ENCODE measurements around the gene ACP2. TPM values are rescaled to one million over a fixed set of nuclear protein-coding genes. Genes with fewer than 3 reads are reported as not detected.

Gene ACP2
- total RNA-seq, 1 donor from 2014 or later, result 53.1 TPM

DNA sequence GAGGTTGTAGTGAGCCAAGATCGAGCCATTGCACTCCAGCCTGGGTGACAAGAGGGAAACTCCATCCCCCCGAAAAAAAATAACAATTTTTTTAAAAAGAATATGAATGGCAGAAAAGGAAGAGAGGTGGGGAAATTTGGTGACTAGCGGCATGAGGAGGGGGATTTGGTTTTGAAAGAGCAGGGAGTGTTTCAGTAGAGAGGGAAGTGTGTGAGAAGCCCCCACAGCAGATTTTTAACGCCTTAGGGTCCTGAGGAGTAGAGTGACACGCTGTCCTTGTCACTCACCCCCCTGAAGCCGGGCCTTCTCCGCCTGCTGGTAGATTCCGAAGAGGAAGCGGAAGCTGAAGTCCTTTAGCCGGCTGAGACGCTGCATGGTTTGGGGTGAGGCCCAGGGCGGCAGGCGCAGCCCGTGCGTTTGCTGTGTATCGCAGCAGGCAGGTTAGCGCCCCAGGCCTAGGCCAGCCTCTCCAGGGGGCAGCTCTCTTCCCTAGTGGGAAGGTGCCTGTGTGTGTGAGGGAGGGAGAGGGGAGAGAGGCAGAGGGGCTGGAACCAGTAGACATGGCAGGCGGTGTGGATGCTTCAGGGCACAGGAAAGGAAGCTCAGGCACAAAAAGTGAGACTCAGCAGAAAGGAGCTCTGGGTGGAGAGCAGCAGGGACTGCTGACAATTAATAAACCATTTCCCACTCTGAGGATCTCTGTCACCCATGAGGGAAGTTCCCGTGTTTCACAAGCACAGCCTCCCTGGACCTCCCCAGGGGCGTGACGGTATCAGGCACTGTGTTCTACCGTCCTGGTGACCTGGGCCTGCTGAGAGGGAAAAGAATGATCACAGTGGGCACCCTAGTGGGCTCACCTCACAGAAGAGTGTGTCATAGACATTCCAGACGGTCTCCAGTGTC is 3.9 kb downstream of the ACP2 start:
- no peak for DNase-seq (ENCODE audit: extremely low read depth, low read depth, low spot score)

DNA sequence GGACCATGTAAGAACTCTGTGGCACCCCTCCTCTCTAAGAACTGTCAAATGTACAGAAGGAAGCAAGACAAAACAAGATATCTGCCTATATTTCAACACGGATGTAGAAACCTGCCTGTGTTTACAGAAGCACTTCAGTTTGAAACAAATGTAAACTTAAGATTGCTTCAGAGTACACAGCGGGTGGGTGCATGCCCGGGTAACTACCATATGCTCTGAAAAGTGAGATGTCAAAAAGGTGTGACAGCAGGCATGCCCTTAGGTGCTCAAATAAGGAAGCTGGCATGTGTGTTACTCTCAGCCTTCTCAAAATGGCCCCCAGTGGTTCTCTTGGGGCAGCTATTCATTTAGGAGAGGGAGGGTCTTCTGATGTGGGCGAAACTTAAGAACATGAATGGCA is 5.2 kb downstream of the ACP2 start:
- no peak for DNase-seq (ENCODE audit: extremely low read depth, low read depth, low spot score)

DNA sequence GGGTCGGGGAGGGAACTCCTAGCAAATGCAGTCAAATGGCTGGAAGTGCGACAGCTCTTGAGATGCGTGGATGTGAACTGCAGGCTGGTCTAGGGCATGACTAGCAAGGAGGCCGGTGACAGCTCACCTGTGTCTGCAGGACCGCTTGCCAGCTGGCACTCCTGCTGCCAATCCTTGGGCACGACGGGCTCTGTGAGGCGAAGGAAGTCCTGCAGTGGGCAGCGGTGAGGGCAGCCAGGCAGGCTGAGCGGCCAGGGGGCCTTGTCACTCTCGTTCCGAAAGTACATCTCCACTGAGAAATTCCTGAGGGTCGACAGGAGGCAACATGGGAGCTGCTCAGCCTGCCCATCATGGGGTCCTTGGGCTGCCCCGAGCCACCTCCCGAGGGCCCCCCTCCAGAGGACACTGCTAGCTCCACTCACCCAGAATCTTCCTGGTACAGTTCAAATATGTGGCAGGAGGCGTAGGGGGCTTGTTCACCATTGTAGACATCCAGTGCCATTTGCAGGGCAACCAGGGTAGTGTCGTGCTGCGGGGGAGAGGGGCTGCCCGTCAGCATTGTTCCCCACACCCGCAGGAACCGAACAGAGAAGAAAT is 5.9 kb downstream of the ACP2 start:
- no peak for DNase-seq (ENCODE audit: extremely low read depth, low read depth, low spot score)

DNA sequence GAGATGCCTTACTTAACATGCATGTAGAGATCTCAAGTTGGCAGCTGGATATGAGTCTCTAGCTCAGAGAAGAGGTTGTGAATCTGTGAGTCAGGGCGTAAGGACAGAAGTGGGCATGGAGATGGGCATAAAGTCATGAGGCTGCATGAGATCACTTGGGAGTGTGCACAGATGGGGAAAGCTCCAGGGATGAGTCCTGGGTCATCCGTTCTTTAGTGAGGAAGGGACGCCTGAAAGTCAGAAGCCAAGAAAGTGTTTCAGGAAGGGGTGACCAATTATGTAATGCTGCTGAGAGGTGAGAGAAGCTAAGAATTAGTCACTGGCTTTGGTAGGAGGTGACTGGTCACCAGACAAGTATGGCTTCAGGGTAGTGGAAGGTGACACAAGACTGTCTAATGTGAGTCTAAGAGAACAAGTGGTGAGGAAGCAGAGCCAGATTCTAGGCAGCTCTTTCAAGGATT is 6.7 kb downstream of the ACP2 start:
- no peak for DNase-seq (ENCODE audit: extremely low read depth, low read depth, low spot score)

DNA sequence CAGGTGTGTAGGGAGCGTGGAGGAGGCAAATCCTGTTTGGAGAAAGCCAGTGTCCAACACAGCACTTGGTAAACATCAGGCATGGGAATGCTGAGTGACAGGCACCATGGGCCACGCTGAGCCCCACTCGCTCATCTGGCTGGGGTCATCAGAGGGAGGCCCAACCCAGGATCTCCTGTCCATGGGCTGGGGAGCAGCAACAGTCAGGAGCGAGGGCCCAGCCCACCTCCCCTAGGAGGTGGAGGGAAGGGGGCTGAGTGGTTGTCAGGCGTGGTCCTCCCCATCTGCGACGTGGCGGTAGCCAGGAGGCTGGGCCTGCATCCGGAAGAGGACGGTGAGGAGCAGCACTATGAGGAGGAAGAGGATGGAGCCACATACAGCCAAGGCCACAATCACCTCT is 8.8 kb downstream of the ACP2 start:
- no peak for DNase-seq (ENCODE audit: extremely low read depth, low read depth, low spot score)

DNA sequence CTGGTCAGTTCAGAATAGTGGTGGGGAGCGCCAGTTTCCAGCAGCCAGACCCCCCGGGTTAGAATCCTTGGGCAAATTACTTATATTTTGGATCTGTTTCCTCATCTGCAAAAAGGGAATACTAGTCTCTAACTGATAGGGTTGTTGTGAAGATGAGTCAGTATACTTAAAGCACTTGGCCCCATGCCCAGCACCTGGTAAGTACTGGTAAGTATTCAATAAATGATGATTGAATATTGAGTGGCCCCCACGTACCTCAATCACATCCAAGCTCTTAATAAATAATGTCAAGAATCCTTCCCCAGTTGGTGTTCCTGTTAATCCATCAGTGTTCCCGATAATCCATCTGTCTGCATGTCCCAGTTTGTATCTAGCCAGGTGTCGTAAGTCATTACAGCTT is 12.1 kb downstream of the ACP2 start:
- DNase-seq (ENCODE audit: extremely low read depth, low read depth, low spot score), result no peak

DNA sequence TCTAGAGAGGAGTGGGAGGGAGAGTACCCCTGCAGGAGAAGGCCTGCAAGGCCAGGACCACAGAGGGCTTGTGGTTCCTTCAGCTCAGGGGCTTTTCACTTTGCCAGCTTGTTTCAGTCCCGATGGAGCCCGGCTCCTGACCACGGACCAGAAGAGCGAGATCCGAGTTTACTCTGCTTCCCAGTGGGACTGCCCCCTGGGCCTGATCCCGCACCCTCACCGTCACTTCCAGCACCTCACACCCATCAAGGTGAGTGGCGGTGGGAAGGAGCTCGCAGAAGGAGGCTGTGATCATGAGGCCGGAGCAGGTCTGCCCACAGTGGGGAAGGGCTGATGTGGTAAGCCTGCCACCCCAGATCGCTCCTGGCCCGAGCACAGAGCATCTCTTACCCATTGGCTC is 13.5 kb downstream of the ACP2 start:
- DNase-seq (ENCODE audit: extremely low read depth, low read depth, low spot score), result no peak

DNA sequence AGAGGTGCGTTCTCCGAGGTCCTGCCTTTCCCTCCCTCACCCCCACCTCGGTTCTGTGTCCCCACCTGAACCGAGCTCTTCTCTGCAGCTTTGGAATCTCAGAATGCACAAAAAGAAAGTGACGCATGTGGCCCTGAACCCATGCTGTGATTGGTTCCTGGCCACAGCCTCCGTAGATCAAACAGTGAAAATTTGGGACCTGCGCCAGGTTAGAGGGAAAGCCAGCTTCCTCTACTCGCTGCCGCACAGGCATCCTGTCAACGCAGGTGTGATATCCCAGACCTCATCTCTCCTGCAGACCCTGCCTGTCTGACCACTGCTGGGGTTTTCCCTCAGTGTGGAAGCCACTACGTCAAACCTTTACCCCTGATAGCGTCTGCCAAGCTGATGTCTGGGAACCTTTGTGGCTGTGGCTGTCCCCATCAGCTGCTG is 13.9 kb downstream of the ACP2 start:
- no peak for DNase-seq (ENCODE audit: extremely low read depth, low read depth, low spot score)

DNA sequence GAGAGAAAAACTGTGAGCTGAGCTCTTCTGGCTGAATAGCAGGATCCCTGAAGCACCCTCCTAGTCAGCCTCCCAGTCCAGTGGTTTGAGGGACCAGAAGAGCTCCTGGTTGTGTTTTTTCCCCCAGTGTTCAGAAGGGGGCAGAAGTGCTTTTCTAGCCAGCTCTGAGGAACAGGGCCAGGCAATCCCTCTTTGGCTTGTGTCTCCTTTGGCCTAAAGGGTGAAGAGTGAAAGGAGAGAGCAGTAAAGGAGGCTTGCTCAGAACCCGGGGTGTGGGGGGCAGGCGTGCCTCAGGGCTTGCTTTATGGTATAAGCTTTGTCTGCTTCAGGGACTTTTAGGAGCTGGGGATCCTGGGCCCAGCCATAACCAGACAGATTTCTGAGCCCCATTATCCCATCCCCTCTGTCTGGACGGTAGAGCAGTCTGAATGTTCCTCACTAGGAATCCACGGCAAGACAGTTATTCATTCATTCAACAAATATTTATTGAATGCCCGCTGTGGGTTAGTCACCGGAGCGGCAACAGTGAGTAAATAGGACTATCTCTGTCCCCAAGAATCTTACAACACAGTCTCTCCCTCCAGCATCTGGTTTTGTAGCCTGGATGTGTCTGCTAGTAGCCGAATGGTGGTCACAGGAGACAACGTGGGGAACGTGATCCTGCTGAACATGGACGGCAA is 14.5 kb downstream of the ACP2 start:
- DNase-seq (ENCODE audit: extremely low read depth, low read depth, low spot score), result no peak

DNA sequence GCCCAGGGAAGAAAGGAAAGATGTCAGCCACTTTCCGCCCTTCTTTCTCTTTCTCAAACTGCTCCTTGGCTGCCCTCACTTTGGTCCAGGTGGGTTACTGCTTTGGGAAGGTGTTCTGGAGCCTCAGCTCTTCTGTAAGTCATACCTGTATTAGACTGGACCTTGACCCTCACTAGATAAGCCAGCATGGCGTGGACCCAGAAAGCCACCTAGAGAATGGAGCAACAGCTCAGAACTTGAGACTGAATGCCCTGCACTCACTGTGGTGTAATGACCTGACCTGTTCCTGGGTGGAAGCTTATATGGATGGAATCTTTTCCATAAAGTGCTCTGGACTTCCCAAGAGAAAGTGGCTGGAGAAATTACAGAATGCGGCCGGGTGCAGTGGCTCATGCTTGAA is 15.6 kb downstream of the ACP2 start:
- no peak for DNase-seq (ENCODE audit: extremely low read depth, low read depth, low spot score)

DNA sequence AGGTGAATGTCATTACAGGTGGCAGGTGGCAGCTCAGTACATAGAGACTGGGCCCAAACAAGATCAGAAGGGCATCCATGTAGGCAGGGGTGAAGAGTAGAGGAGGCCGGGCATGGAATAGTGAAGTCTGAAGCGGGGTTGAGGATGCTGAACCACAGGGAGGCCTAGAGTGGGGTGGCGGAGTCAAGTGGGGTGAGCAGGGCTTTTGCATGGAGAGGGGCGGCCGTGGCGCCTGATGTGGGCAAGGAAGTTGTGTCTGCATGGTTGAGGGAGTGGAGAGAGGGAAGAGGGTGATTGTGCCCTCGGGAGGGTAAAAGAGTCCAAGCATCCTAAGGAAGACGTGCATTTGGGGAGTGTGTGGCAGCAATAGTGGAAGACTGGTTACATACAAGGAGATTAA is 19.5 kb downstream of the ACP2 start:
- no peak for DNase-seq (ENCODE audit: extremely low read depth, low read depth, low spot score)

DNA sequence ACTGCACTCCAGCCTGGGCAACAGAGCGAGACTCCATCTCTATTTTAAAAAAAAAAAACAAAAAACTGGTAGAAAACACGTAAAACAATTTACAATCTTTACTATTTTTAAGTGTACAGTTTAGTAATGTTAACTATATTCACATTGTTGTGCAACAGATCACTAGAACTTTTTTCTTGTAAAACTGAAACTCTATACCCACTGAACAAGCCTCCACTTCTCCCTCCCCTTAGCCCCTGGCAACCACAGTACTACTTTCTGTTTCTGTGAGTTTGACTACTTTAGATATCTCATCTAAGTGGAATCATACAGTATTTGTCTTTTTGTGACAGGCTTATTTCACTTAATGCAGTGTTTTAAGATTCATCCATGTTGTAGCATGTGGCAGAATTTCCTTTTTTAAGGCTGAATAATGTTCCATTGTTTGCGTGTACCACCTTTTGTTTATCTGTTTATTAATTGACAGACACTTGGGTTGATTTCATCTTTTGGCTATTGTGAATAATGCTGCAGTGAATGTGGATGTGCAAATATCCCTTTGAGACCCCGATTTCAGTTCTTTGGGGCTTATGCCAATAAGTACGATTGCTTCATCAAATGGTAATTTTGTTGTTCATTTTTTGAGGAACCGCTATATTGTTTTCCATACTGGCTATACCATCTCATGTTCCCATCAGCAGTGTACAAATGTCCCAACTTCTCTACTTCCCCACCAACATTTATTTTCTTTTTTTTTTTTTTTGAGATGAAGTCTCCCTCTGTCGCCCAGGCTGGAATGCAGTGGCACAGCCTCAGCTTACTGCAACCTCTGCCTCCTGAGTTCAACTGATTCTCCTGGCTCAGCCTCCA is 22.8 kb downstream of the ACP2 start:
- DNase-seq (ENCODE audit: extremely low read depth, low read depth, low spot score), result no peak

DNA sequence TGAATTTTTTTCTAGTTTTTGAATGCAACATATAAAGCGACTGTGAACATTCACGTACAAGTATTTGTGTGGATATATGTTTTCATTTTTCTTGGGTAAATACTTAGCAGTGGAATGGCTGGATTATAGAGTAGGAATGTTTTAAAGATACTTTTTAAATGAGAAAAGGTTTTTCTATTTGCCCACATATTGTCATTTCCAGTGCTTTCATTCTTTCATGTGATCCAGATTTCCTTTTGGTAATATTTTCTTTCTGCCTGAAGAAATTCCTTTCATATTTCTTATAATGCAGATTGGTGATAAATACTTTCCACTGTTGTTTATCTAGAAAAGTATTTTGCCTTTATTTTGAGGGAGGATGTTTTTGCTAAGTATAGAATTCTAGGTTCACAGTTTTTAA is 25.9 kb downstream of the ACP2 start:
- no peak for DNase-seq (ENCODE audit: extremely low read depth, low read depth, low spot score)

DNA sequence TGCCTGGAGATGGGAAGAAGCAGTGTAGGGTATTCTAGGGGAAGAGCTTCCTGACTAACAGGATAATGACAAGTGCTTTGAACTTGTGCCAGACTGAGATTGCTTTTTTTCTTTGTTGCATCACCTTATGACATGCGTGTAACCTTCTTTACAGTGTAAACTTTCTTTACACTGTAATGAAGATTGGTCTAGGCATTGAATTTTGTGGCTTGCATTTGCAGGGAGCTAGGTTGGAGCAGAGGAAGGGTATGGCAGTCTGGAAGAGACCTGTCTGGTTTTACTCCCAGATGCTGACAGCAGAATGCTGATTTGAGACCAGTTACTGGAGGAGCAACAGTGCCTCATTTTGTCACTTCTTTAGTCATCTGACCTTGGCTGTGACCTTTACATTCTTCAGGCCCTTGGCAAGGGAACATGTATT is 28.2 kb downstream of the ACP2 start:
- DNase-seq (ENCODE audit: extremely low read depth, low read depth, low spot score), result peak; percentile 45

DNA sequence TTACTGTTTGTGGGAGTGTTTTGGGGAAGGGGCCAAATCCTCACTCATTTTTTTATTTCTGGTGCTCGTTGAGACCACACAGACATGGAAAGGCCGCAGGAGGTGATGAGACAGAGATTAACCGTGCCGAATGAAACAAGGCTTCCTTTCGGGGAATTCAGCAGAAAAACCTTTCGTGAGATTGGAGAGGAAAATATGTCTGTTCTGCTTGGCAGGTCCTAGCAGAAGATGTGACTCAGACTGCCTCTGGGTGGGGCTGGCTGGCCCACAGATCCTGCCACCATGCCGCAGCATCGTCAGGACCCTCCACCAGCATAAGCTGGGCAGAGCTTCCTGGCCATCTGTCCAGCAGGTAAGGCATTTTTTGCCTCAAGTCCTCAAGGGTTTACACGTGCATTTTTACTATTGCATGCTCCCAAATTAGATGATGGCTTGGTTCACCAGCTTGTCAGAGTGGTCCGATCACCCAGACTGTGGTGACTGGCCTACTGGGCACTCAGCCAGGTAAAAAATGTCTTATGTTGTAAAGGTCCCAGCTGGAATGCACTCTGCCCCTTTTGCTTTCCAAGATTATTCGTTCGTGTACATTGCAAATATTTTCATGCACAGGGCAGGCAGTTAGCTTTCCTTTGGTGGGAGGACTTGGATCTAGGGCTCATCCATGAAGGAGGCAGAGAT is 32.4 kb downstream of the ACP2 start:
- DNase-seq (ENCODE audit: extremely low read depth, low read depth, low spot score), result no peak

DNA sequence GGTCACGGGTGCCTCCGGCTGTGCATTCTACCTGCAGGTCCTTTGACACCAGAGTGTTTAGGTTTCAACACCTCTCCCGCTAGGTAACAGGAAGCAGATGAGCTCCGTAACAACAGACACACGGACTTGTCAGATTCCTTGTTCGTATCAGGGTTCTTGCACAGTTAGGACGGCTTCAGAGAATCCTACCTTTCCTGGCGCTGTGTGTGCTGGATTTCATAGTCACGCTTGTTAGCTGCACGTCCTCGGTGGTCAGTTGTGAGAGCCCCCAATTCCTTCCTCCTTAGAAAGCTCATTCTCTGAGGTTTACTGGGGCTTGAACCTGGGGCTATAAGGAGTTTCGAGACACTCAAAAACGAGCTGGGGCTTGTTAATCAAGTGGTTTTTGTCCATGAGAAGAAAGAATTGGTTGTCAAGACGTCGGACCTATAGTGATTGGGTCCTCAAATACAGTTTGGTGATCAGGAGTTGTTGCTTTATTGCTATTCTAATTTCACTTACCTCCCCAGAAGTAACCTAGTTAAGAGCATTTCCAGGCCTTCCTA is 33.2 kb downstream of the ACP2 start:
- DNase-seq (ENCODE audit: extremely low read depth, low read depth, low spot score), result no peak

DNA sequence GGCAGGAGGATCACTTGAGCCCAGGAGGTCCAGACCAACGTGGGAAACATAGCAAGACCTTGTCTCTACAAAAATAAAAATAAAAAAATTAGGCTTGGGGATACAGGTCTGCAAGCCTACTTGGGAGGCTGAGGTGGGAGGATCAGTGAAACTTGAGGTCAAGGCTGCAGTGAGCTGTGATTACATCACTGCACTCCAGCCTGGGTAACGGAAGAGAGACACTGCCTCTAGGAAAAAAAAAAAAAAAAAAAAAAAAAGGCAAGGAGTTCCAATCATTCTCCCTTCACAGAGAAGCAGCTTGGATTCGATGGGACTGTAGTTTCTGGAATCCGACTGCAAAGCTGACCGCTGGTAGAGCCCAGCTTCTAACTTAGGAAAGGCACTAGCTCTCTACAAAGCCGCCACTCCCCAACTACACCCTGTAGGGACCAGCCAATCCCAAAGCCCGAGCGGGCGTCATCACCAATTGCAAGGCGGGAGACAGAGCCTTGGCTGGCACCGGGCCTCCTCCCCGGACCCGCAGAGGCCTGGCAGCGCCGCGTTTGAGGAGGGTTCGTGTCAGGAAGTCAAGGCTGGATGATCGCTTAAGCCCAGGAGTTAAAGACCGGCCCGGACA is 34.6 kb downstream of the ACP2 start:
- DNase-seq (ENCODE audit: extremely low read depth, low read depth, low spot score), result no peak

DNA sequence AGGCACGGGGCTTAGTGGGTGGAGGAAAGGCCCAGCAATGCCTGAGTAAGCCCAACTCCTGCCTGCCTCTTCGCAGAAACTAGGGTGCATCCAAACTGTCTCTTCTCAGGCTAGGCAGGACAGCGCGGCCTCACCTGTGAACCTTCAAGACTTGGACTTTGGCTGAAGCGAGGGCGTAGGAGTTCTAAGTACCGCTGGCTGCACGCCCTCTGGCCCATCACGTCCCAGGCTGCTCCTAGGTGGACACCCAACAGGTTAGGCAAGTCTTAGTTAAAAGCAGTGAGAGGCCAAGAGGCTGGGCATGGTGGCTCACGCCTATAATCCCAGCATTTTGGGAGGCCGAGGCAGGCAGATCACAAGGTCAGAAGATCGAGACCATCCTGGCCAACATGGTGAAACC is 35.7 kb downstream of the ACP2 start:
- DNase-seq (ENCODE audit: extremely low read depth, low read depth, low spot score), result no peak

DNA sequence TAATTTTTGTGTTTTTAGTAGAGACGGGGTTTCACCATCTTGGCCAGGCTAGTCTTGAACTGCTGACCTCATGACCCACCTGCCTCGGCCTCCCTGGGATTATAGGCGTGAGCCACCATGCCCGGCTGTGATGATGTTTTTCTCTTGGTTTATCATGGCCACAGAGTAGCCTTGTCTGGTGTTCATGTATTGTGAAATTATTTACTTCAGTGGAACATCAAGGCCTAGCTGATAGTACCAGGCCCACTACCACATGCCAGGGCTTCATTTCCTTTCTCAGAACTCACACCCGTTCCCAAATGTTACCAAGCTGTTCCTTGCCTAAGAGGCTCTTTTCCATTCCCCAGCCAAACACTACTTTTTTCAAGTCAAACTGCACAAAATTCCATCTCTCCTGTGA is 40.0 kb downstream of the ACP2 start:
- DNase-seq (ENCODE audit: extremely low read depth, low read depth, low spot score), result no peak
